Measurements from ENCODE around the gene OMD.

Gene OMD

GRCh38 chr9:92373167-92373566 lies 51.1 kb downstream of the OMD start:
- DNase-seq (ENCODE audit: extremely low read depth in 1 of 2, low read depth in 1 of 2): no peak

GRCh38 chr9:92369075-92369474 lies 55.2 kb downstream of the OMD start:
- DNase-seq (ENCODE audit: extremely low read depth in 1 of 2, low read depth in 1 of 2): no peak
